GM13976 (cell line): ENCODE data around the gene MCF2.
A peak's percentile ranks its signal among the peaks of the same experiment; 100 is the strongest.

ENCODE experiments used
- DNase-seq: peaks from one replicate; pipeline ENCODE4 v3.0.0; 2012; ENCODE audit warnings: low spot score
- in situ Hi-C: fragments of 300-500 bp; cut with MboI; formaldehyde crosslinking; loops from one replicate; pipeline ENCODE4 v1.12.0; 2022; ENCODE audit warnings: low sequenced_read_pairs, mixed read lengths, inconsistent platforms; ENCODE audit not compliant: unreplicated experiment
- TF ChIP-seq, protein P1 (sequence below): IDR thresholded peaks from 2 replicates; pipeline ENCODE4 v1.5.1; 2012; ENCODE audit warnings: borderline replicate concordance, mild to moderate bottlenecking; ENCODE audit not compliant: insufficient read depth; ENCODE audit errors: extremely low read depth, missing control alignments, control extremely low read depth

MCF2 gene

DNA sequence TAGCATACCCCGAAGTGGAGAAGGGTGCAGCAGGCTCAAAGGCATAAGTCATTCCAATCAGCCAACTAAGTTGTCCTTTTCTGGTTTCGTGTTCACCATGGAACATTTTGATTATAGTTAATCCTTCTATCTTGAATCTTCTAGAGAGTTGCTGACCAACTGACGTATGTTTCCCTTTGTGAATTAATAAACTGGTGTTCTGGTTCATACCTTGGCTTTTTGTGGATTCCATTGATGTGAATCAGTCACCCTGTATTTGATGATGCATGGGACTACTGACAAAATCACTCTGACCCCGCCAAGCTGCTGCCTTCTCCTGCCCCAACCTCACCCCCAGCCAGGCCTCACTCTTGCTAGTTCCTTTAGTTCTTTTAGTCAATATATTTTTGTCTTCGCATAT, 144.7 kb downstream of the MCF2 start:
- in situ Hi-C loops, result loop anchor here (25.0 kb wide), 1 partner anchor 801 kb away; no protein-coding TSS in a partner anchor
- TF ChIP-seq, protein P1, sequence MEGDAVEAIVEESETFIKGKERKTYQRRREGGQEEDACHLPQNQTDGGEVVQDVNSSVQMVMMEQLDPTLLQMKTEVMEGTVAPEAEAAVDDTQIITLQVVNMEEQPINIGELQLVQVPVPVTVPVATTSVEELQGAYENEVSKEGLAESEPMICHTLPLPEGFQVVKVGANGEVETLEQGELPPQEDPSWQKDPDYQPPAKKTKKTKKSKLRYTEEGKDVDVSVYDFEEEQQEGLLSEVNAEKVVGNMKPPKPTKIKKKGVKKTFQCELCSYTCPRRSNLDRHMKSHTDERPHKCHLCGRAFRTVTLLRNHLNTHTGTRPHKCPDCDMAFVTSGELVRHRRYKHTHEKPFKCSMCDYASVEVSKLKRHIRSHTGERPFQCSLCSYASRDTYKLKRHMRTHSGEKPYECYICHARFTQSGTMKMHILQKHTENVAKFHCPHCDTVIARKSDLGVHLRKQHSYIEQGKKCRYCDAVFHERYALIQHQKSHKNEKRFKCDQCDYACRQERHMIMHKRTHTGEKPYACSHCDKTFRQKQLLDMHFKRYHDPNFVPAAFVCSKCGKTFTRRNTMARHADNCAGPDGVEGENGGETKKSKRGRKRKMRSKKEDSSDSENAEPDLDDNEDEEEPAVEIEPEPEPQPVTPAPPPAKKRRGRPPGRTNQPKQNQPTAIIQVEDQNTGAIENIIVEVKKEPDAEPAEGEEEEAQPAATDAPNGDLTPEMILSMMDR, result no peak
- DNase-seq, result no peak

DNA sequence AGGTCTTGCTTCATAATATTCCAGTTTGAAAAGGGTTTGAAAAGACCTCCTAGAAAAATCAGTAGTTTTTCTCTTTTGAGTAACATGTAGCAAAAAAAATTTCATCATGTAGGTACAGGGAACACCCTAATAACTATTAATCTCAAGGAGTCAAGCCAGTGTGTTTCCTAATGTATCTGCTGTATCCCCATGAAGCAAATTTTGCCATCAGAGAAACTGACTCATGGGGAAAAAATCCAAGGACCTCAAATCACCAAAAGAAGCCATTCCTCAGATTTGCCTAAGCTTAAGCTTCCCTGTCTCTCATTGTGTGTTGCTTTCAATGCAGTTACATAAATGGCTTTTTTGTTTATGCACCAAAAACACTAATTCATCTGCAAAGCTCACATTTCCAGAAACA, 147.7 kb downstream of the MCF2 start:
- no peak for DNase-seq
- in situ Hi-C loops, result loop anchor here (25.0 kb wide), 1 partner anchor 798 kb away; no protein-coding TSS in a partner anchor
- TF ChIP-seq, protein P1, result no peak

DNA sequence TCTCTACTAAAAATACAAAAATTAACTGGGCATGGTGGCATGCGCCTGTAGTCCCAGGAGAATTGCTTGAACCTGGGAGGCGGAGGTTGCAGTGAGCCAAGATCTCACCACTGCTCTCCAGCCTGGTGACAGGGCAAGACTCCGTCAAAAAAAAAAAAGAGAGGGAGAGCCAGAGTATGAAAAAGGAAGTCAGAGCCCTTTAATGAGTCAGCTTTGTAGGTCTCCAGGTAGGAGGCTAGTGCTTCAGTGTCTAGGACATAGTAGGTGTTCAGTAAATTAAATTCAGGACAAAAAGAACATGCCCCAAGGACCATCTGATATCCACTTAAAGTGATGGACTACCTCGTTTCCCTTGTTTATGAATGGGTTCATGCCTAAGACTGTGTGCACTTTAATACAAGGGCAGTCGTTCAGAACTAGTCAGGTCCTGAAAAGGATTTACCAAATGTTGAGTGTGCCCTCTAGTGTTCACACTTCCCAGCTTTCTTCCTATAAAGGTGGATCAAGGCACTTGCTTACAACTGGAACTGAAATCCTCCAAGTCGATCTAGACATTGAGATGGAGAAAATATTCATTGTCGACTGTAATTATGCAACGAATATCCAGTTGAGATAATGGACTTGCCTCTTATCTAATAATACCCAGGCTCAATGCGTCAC, 148.5 kb downstream of the MCF2 start:
- in situ Hi-C loops, result loop anchor here (25.0 kb wide), 1 partner anchor 797 kb away; no protein-coding TSS in a partner anchor
- DNase-seq, result peak; percentile 31

DNA sequence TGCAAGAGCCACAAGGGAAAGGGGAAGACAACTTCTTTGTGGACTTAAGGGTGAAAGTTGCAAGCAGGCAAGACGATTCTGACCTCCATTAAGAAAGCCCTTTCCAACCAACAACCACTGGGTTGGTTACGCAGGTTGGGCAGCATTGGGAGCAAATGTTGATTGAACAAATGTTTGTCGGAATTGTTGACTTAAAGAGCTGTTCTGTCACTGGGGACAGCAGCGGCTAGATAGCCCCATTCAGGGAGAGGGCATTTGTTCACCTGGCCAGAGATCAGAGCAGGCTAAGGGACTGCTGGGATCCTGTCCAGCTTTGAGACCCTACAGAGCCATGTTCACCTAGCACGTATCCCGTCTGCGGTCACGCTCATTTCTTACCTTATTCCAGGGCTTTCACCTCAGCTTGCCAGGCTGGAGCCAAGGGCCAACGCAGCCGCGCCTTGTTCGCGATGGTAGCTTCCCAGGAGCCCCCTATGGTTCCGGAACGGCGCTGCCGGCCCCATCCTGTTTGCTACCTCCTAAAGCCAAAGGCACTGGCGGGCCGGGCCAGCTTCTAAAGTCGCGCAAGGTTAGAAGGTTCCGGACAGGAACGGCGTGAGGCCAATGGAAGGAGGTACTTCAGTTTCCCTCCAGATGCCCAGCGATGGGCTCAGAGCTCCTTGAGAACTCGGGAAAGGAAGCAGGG, 152.8 kb downstream of the MCF2 start:
- DNase-seq, result no peak
- in situ Hi-C loops, result loop anchor here (25.0 kb wide), 1 partner anchor 793 kb away; no protein-coding TSS in a partner anchor
- TF ChIP-seq, protein P1, result no peak

More for the DNA sequence above, 148.5 kb downstream of the MCF2 start:
- TF ChIP-seq, protein P1, result peak; percentile 27

DNA sequence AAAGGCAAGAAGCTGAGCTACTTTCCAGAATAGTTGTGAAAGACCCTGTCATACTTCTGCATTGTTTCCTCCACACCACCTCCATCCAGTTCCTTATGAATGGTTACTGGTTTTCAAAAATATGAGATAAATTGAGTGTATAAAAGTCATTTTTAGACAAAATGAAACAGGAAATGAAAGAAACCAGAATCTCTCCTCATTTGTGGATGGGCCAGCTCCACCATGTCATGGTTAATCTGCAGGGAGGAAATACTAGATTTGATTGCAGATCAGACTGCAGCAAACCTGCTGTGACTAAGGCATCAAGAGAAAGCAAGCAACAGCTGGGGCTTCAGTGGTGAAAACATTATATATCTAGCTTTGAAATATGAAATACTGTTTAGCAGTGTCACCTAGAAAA, 153.6 kb downstream of the MCF2 start:
- in situ Hi-C loops, result loop anchor here (25.0 kb wide), 1 partner anchor 792 kb away; no protein-coding TSS in a partner anchor
- peak; percentile 17 for DNase-seq
- TF ChIP-seq, protein P1, result no peak

DNA sequence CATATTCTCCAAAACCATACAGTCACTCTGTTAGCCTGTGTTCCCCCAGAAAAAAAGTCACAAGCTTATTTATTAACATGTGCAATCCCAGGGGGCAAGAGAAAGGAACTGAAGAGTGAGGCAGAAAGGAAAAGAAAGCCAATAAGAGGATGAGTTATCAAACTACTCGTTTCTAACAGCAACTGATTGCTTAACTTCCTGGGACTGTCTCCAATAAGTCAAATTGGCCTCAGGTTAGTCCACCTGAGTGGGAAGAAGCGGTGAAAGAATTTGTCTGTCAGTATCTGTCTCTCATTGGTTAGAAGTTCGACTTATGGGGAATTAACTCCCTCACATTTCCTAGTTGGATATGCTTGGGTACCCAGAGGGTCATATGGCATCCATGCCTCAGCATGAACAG, 163.4 kb downstream of the MCF2 start:
- TF ChIP-seq, protein P1, result no peak

More for the DNA sequence above, 163.4 kb downstream of the MCF2 start:
- no peak for DNase-seq
- in situ Hi-C loops, result no loop called here
